Measurements from ENCODE around the gene SRSF7.

SRSF7 gene

GRCh38 chr2:38731684-38732221, 19.4 kb downstream of the SRSF7 start:
- POLR2A ChIA-PET: interaction anchor here (1.0 to 2.8 kb wide), 3 partner anchors 11 to 19 kb away, joined by 5 to 16 read pairs (median 11); partner anchors contain the start of gene SRSF7
- TF ChIP-seq, protein P1, sequence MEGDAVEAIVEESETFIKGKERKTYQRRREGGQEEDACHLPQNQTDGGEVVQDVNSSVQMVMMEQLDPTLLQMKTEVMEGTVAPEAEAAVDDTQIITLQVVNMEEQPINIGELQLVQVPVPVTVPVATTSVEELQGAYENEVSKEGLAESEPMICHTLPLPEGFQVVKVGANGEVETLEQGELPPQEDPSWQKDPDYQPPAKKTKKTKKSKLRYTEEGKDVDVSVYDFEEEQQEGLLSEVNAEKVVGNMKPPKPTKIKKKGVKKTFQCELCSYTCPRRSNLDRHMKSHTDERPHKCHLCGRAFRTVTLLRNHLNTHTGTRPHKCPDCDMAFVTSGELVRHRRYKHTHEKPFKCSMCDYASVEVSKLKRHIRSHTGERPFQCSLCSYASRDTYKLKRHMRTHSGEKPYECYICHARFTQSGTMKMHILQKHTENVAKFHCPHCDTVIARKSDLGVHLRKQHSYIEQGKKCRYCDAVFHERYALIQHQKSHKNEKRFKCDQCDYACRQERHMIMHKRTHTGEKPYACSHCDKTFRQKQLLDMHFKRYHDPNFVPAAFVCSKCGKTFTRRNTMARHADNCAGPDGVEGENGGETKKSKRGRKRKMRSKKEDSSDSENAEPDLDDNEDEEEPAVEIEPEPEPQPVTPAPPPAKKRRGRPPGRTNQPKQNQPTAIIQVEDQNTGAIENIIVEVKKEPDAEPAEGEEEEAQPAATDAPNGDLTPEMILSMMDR (IDR thresholded peaks at IDR 0.05; ENCODE audit: control extremely low read depth, extremely low read depth, low read depth, missing control alignments): no peak
- CTCF ChIA-PET: interaction anchor here (1.1 to 23.6 kb wide), 6 partner anchors 9 to 196 kb away, joined by 3 to 333 read pairs (median 6); no protein-coding TSS in a partner anchor

DNA sequence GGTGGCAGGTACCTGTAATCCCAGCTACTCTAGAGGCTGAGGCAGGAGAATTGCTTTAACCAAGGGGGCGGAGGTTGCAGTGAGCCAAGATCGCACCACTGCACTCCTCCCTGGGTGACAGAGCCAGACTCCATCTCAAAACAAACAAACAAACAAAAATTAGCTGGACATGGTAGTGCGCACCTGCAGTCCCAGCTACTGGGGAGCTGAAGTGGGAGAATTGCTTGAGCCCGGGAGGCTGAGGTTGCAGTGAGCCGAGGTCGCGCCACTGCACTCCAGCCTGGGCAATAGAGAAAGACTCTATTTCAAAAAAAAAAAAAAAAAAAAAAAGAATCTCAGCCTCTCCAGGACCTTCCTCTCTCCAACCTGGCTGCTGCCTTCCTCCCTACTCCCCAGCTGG, 20.1 kb downstream of the SRSF7 start:
- no peak for DNase-seq (ENCODE audit: extremely low spot score)
- POLR2A ChIA-PET: interaction anchor here (2.5 to 2.8 kb wide), 2 partner anchors 17 to 20 kb away, joined by 11 to 16 read pairs; partner anchors contain the start of gene SRSF7
- CTCF ChIA-PET: interaction anchor here (1.3 to 23.6 kb wide), 5 partner anchors 8 to 196 kb away, joined by 3 to 333 read pairs (median 7); no protein-coding TSS in a partner anchor
- TF ChIP-seq, protein P1 (IDR thresholded peaks at IDR 0.05; ENCODE audit: control extremely low read depth, extremely low read depth, low read depth, missing control alignments): no peak

More at GRCh38 chr2:38731684-38732221, 19.4 kb downstream of the SRSF7 start:
- DNase-seq (ENCODE audit: extremely low spot score): no peak

DNA sequence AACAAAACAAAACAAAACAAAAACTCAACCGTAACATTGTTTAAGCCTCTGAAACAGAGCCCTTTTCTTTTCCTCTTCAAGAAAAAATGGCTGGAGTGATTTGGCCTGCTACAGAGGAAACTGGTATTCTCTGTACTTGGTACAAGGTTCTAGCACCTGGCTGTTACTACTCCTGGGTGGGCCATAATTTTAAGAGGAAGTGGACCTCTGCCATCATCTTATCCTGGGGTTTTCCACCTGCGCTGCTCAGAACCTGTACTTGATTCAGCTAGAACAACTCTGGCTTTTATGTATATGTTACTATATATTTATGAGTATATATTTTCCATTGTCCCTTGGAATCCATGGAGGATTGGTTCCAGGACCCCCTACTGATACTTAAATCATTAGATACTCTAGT, 22.5 kb downstream of the SRSF7 start:
- DNase-seq (ENCODE audit: extremely low spot score): no peak
- ChIA-PET CTCF (interaction anchor here (1.0 to 23.6 kb wide), 9 partner anchors 13 to 413 kb away, joined by 3 to 333 read pairs (median 5); partner anchors contain the start of gene HNRNPLL), POLR2A (no interaction called here)
- TF ChIP-seq, protein P1 (IDR thresholded peaks at IDR 0.05; ENCODE audit: control extremely low read depth, extremely low read depth, low read depth, missing control alignments): no peak

DNA sequence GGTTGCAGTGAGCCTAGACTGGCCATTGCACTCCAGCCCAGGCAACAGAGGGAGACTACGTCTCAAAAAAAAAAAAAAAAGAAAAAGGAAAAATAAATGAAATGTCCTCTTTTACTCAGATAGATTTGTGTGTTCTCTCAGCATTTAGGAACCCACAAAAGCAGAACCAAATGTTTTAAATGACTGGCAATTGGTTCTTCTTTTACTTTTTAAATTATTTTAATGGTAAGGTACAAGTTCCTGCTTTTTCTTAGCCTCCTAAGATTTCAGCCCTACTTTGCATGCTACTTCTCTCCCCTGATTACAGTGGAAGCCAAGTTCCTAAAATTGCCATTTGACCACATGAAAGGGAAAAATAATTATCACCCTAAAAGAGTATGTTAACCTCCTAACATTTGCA, 23.5 kb downstream of the SRSF7 start:
- ChIA-PET CTCF (interaction anchor here (1.0 to 23.6 kb wide), 6 partner anchors 124 to 195 kb away, joined by 3 to 333 read pairs (median 5); partner anchors contain the start of gene HNRNPLL), POLR2A (no interaction called here)
- no peak for DNase-seq (ENCODE audit: extremely low spot score)
- TF ChIP-seq, protein P1 (IDR thresholded peaks at IDR 0.05; ENCODE audit: control extremely low read depth, extremely low read depth, low read depth, missing control alignments): no peak

- ChIA-PET POLR2A (interaction anchor here (0.6 to 2.8 kb wide), 2 partner anchors 12 to 28 kb away, joined by 3 to 15 read pairs; partner anchors contain the start of gene SRSF7), CTCF (interaction anchor here (0.8 to 23.6 kb wide), 13 partner anchors 9 to 258 kb away, joined by 3 to 333 read pairs (median 4); partner anchors contain the start of gene HNRNPLL)
- peak; percentile 44 for DNase-seq (ENCODE audit: extremely low spot score)
- TF ChIP-seq, protein P1 (IDR thresholded peaks at IDR 0.05; ENCODE audit: control extremely low read depth, extremely low read depth, low read depth, missing control alignments): no peak
Observed at GRCh38 chr2:38723173-38723572, 28.0 kb downstream of the SRSF7 start.

- CTCF ChIA-PET: interaction anchor here (0.8 to 23.6 kb wide), 14 partner anchors 9 to 257 kb away, joined by 3 to 333 read pairs (median 4); partner anchors contain the start of gene HNRNPLL
- TF ChIP-seq, protein P1 (IDR thresholded peaks at IDR 0.05; ENCODE audit: control extremely low read depth, extremely low read depth, low read depth, missing control alignments): no peak
Observed at GRCh38 chr2:38722271-38723061, 28.7 kb downstream of the SRSF7 start.

More at GRCh38 chr2:38722271-38723061, 28.7 kb downstream of the SRSF7 start:
- peak; percentile 56 for DNase-seq (ENCODE audit: extremely low spot score)
- POLR2A ChIA-PET: interaction anchor here (0.6 to 2.8 kb wide), 2 partner anchors 12 to 29 kb away, joined by 3 to 15 read pairs; partner anchors contain the start of gene SRSF7

Data from GM10248 (cell line).